ENCODE data around the gene SMIM3. TPM values are rescaled to one million over a fixed set of nuclear protein-coding genes. Genes with fewer than 3 reads are reported as not detected.

The SMIM3 gene
- total and polyA plus RNA-seq, 2 experiments from 2014 or later: 6.2 to 7.6 TPM

- Mint-ChIP-seq H3K9me3 (no peaks in the 10 kb centered on the region), H3K4me3 (no peak overlapping the region), H3K4me1 (no peaks in the 10 kb centered on the region; the same call in 2 of the 3 replicates), H3K36me3 (ENCODE audit: low read depth) (no peaks in the 10 kb centered on the region), H3K27ac (no peak overlapping the region), H3K27me3 (ENCODE audit: insufficient read depth, low read depth, poor library complexity) (peaks cover 3% of the 10 kb centered on the region)
- ATAC-seq: no peak
- Histone ChIP-seq H3F3A (replicated peaks; ENCODE audit: low read depth) (no peaks in the 10 kb centered on the region), H3K27me3 (ENCODE audit: insufficient read depth) (peaks cover 14% of the 10 kb centered on the region; the same call in 1 of the 2 replicates), H3K9me2 (ENCODE audit: insufficient read depth) (no peaks in the 10 kb centered on the region), H3K27ac (ENCODE audit: low read depth) (no peak overlapping the region), H3K4me3 (no peak overlapping the region), H3K36me3 (ENCODE audit: insufficient read depth) (no peaks in the 10 kb centered on the region), H3K4me1 (ENCODE audit: insufficient read depth) (no peaks in the 10 kb centered on the region), H2AFZ (no peak overlapping the region), H4K20me1 (replicated peaks; ENCODE audit: insufficient read depth) (no peaks in the 10 kb centered on the region), H3K4me2 (no peak overlapping the region), H3K79me2 (replicated peaks; ENCODE audit: insufficient read depth) (no peaks in the 10 kb centered on the region)
- no peak for DNase-seq (ENCODE audit: low spot score)
- TF ChIP-seq CTCF (conservative IDR thresholded peaks at IDR 0.05; ENCODE audit: low read depth in 2 of 2) (no peak), EZH2 (IDR thresholded peaks at IDR 0.05; ENCODE audit: low read depth, unreplicated experiment) (no peak), NANOG (IDR thresholded peaks at IDR 0.05; ENCODE audit: borderline replicate concordance) (no peak), STAT1 (IDR thresholded peaks at IDR 0.05; ENCODE audit: unreplicated experiment) (no peak), ZNF331 (CRISPR knock-in tag; IDR thresholded peaks at IDR 0.05; ENCODE audit: low read depth) (no peak), JUNB (IDR thresholded peaks at IDR 0.05; ENCODE audit: unreplicated experiment) (no peak), POLR2AphosphoS5 (IDR thresholded peaks at IDR 0.05; ENCODE audit: low read depth) (no peak)
Observed at GRCh38 chr5:150765799-150766169, 12.8 kb upstream of the SMIM3 start.

- Mint-ChIP-seq H3K4me1 (no peaks in the 10 kb centered on the region; the same call in 2 of the 3 replicates), H3K27ac (no peak overlapping the region), H3K36me3 (ENCODE audit: low read depth) (no peaks in the 10 kb centered on the region), H3K4me3 (no peak overlapping the region), H3K9me3 (no peaks in the 10 kb centered on the region), H3K27me3 (ENCODE audit: insufficient read depth, low read depth, poor library complexity) (peaks cover 3% of the 10 kb centered on the region)
- ATAC-seq (no peak), DNase-seq (ENCODE audit: low spot score) (no peak)
- H3K4me3 ChIP-seq: no peak overlapping the region
- H3K4me1 ChIP-seq (ENCODE audit: insufficient read depth): no peaks in the 10 kb centered on the region
- H3K4me2 ChIP-seq: no peak overlapping the region
- peaks cover 14% of the 10 kb centered on the region; the same call in 1 of the 2 replicates for H3K27me3 ChIP-seq (ENCODE audit: insufficient read depth)
- H3K9me2 ChIP-seq (ENCODE audit: insufficient read depth): no peaks in the 10 kb centered on the region
- no peaks in the 10 kb centered on the region for H3K36me3 ChIP-seq (ENCODE audit: insufficient read depth)
- no peaks in the 10 kb centered on the region for H3F3A ChIP-seq (replicated peaks; ENCODE audit: low read depth)
- H3K79me2 ChIP-seq (replicated peaks; ENCODE audit: insufficient read depth): no peaks in the 10 kb centered on the region
- no peak overlapping the region for H3K27ac ChIP-seq (ENCODE audit: low read depth)
- H4K20me1 ChIP-seq (replicated peaks; ENCODE audit: insufficient read depth): no peaks in the 10 kb centered on the region
- H2AFZ ChIP-seq: no peak overlapping the region
- TF ChIP-seq CREB1 (CRISPR knock-in tag; IDR thresholded peaks at IDR 0.05; ENCODE audit: low read depth) (no peak), POLR2AphosphoS5 (IDR thresholded peaks at IDR 0.05; ENCODE audit: low read depth) (no peak), NANOG (IDR thresholded peaks at IDR 0.05; ENCODE audit: borderline replicate concordance) (no peak), ZNF331 (CRISPR knock-in tag; IDR thresholded peaks at IDR 0.05; ENCODE audit: low read depth) (no peak), STAT1 (IDR thresholded peaks at IDR 0.05; ENCODE audit: unreplicated experiment) (no peak), ZNF114 (CRISPR knock-in tag; IDR thresholded peaks at IDR 0.05) (no peak), CTCF (conservative IDR thresholded peaks at IDR 0.05; ENCODE audit: low read depth in 2 of 2) (no peak), EZH2 (IDR thresholded peaks at IDR 0.05; ENCODE audit: low read depth, unreplicated experiment) (no peak), ETS1 (IDR thresholded peaks at IDR 0.05) (no peak)
Observed at GRCh38 chr5:150766251-150766650, 12.3 kb upstream of the SMIM3 start.

Data from GM23338 (cell line).